Natural killer cell (primary cell): Measurements from ENCODE around the gene MAP3K7CL. TPM values are rescaled to one million over a fixed set of nuclear protein-coding genes. Genes with fewer than 3 reads are reported as not detected.

Experiments used
- ATAC-seq, 3 donors: fragments of 150-1000 bp in 2 of 3; fragments of 200-7000 bp in 1 of 3; cut with Tn5 transposase; 1 replicate in 1 of 3; 2 replicates in 2 of 3; pipeline ENCODE4 v1.10.0; 2021; ENCODE audit warnings: mild to moderate bottlenecking in 2 of 3, moderate library complexity in 2 of 3
- DNase-seq, 2 donors: peaks; one replicate each; pipeline versions ENCODE4 v3.0.0 to v3.0.0-alpha.2; 2013 to 2021; ENCODE audit warnings: mixed read lengths in 1 of 2
- H3K27ac ChIP-seq: one replicate; pipeline ENCODE4 v1.5.1; 2013; ENCODE audit warnings: mild to moderate bottlenecking, low read length
- H3K27me3 ChIP-seq: one replicate; pipeline ENCODE4 v1.6.1; 2013; ENCODE audit warnings: low read length; ENCODE audit not compliant: control insufficient read depth, insufficient read depth
- H3K36me3 ChIP-seq: one replicate; pipeline ENCODE4 v1.6.1; 2013; ENCODE audit warnings: low read length; ENCODE audit not compliant: control insufficient read depth, insufficient read depth
- H3K4me1 ChIP-seq: one replicate; pipeline ENCODE4 v1.6.1; 2013; ENCODE audit warnings: low read length; ENCODE audit not compliant: control insufficient read depth, insufficient read depth
- H3K4me3 ChIP-seq: one replicate; pipeline ENCODE4 v1.5.1; 2013; ENCODE audit warnings: low read length
- H3K9me3 ChIP-seq: one replicate; pipeline ENCODE4 v1.6.1; 2013; ENCODE audit warnings: low read length; ENCODE audit not compliant: control insufficient read depth, insufficient read depth
- H3K27ac Mint-ChIP-seq, 2 donors: one replicate each; pipeline ENCODE4 v1.8.0; 2022; ENCODE audit warnings: mild to moderate bottlenecking in 2 of 2, mixed read lengths in 2 of 2, moderate library complexity in 1 of 2
- H3K27me3 Mint-ChIP-seq, 2 donors: one replicate each; pipeline ENCODE4 v1.8.0; 2022; ENCODE audit warnings: low read depth in 2 of 2, mixed read lengths in 2 of 2
- H3K36me3 Mint-ChIP-seq: one replicate; pipeline ENCODE4 v1.8.0; 2022; ENCODE audit warnings: mixed read lengths
- H3K4me1 Mint-ChIP-seq, 2 donors: one replicate each; pipeline ENCODE4 v1.8.0; 2022; ENCODE audit warnings: mixed read lengths in 2 of 2
- H3K4me3 Mint-ChIP-seq: one replicate; pipeline ENCODE4 v1.8.0; 2022; ENCODE audit warnings: mild to moderate bottlenecking, moderate library complexity, mixed read lengths
- H3K9me3 Mint-ChIP-seq, 2 donors: one replicate each; pipeline ENCODE4 v1.8.0; 2022; ENCODE audit warnings: mixed read lengths in 2 of 2
- WGBS: methylation state at CpG from one replicate; pipeline ENCODE4 v1.1.7; 2013; ENCODE audit warnings: missing lambda C conversion rate; ENCODE audit not compliant: insufficient coverage; 5-methylcytosine and 5-hydroxymethylcytosine counted together
- intact Hi-C: fragments of 100-400 bp; cut with micrococcal nuclease; formaldehyde crosslinking; loops from one replicate; pipeline ENCODE4 v1.14.2; 2022
- total RNA-seq, 4 donors: library from RNA; stranded (reverse); fragments of 120-200 nt in 1 of 4; gene quantifications; one replicate each; pipeline versions ENCODE4 v1.2.3 to v1.2.4, GENCODE V29; 2013 to 2022
- TF ChIP-seq, protein P1 (sequence below): fragments of 200-600 bp; IDR thresholded peaks from one replicate; pipeline ENCODE4 v1.8.0; 2022; ENCODE audit warnings: antibody characterized with exemption

Gene MAP3K7CL
- total RNA-seq, 3 donors from 2014 or later (not counting 1 experiment from before 2014, with no cell fraction given): 7.0 to 16.3 (median 11.5) TPM

- H3K27me3 ChIP-seq: no peaks in the 10 kb centered on the region
- H3K4me3 ChIP-seq: no peak overlapping the region
- no peaks in the 10 kb centered on the region for H3K4me1 ChIP-seq
- Mint-ChIP-seq H3K27me3 (peaks cover 6 to 15% of the 10 kb centered on the region in 2 donors), H3K27ac (no peak overlapping the region), H3K4me1 (no peaks in the 10 kb centered on the region), H3K36me3 (no peaks in the 10 kb centered on the region), H3K9me3 (no peaks in the 10 kb centered on the region), H3K4me3 (no peak overlapping the region)
- H3K9me3 ChIP-seq: no peaks in the 10 kb centered on the region
- ATAC-seq: no peak
- 77% methylated on average over 5 of the region's 5 CpGs for WGBS
- H3K27ac ChIP-seq: no peak overlapping the region
- TF ChIP-seq, protein P1, sequence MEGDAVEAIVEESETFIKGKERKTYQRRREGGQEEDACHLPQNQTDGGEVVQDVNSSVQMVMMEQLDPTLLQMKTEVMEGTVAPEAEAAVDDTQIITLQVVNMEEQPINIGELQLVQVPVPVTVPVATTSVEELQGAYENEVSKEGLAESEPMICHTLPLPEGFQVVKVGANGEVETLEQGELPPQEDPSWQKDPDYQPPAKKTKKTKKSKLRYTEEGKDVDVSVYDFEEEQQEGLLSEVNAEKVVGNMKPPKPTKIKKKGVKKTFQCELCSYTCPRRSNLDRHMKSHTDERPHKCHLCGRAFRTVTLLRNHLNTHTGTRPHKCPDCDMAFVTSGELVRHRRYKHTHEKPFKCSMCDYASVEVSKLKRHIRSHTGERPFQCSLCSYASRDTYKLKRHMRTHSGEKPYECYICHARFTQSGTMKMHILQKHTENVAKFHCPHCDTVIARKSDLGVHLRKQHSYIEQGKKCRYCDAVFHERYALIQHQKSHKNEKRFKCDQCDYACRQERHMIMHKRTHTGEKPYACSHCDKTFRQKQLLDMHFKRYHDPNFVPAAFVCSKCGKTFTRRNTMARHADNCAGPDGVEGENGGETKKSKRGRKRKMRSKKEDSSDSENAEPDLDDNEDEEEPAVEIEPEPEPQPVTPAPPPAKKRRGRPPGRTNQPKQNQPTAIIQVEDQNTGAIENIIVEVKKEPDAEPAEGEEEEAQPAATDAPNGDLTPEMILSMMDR: no peak
- intact Hi-C loops: no loop called here
- H3K36me3 ChIP-seq: no peaks in the 10 kb centered on the region
- no peak for DNase-seq
Observed at GRCh38 chr21:29224006-29224405, 93.6 kb downstream of the MAP3K7CL start.

Other genes with a start within 250 kb of the MAP3K7CL start
- gene LTN1, start 137.8 kb upstream of the MAP3K7CL start, total RNA-seq: 10 to 100 TPM; 33.7 to 43.1 (median 35.0) TPM
- 1 to 10 TPM; 5.2 to 8.6 (median 5.9) TPM for gene RWDD2B, start 111.3 kb upstream of the MAP3K7CL start, total RNA-seq
- 10 to 100 TPM; 67.9 to 76.9 (median 75.7) TPM for gene USP16, start 106.0 kb upstream of the MAP3K7CL start, total RNA-seq
- 10 to 100 TPM; 76.2 to 90.3 (median 82.9) TPM for gene CCT8, start 57.0 kb upstream of the MAP3K7CL start, total RNA-seq
- 100 to 1,000 TPM in 1 of 3 donors, 10 to 100 TPM in 2; 74.2 to 111 (median 86.3) TPM for gene BACH1, start 168.3 kb downstream of the MAP3K7CL start, total RNA-seq